ENCODE measurements around the gene PPP1R26. TPM values are rescaled to one million over a fixed set of nuclear protein-coding genes. Genes with fewer than 3 reads are reported as not detected.

PPP1R26 gene
- total RNA-seq, 1 experiment from 2014 or later: 32.0 TPM

DNA sequence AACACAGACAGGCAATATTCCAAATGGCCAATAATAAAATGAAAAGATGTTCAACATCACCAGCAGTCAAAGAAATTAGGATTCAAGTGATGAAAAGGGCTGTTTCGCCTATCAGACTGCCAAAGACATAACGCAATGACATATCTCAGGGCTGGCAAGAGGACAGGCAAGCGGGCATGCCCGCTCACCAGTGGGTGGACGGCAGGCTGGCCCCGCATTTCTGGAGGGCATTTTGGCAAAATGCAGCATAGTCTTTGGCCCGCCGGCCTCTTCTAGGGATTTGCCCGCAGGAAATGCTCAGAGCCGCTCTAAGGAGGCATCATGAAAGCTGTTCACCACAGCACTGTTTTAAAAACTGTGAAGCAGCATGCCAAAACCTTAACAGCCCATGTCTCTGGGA is 1.4 kb upstream of the PPP1R26 start:
- Histone ChIP-seq H2AFZ (ENCODE audit: low read depth, low read length, poor library complexity, severe bottlenecking) (no peak overlapping the region), H3K4me3 (replicated peaks in 1 of 2; ENCODE audit: low read depth in 1 of 2, low read length in 2 of 2) (no peak overlapping the region), H3K9me3 (ENCODE audit: control insufficient read depth in 1 of 2, insufficient read depth in 1 of 2, low read depth in 1 of 2, low read length in 2 of 2) (no peaks in the 10 kb centered on the region), H3K79me2 (ENCODE audit: insufficient read depth, low read length) (peaks cover 30% of the 10 kb centered on the region), H3K9me2 (ENCODE audit: insufficient read depth) (no peaks in the 10 kb centered on the region), H3K4me2 (ENCODE audit: low read length) (peak overlapping the region; percentile 82), H3K27me3 (ENCODE audit: insufficient read depth, low read length) (no peaks in the 10 kb centered on the region), H3K36me3 (ENCODE audit: control insufficient read depth in 1 of 2, insufficient read depth in 2 of 2, low read length in 2 of 2) (peaks cover 0 to under 1% of the 10 kb centered on the region in 2 experiments; a peak in 2 of 4 replicates), H4K20me1 (ENCODE audit: insufficient read depth) (no peaks in the 10 kb centered on the region), H3K27ac (ENCODE audit: low read depth, low read length) (peak overlapping the region; percentile 82), H3K9ac (ENCODE audit: low read length) (0 out of 2 replicates have a peak overlapping the region, but pooled peaks have one; percentile 58), H3K4me1 (ENCODE audit: control insufficient read depth in 1 of 2, insufficient read depth in 2 of 2, low read length in 2 of 2) (peaks cover 14 to 25% of the 10 kb centered on the region in 2 experiments; a peak in 3 of 4 replicates)
- intact Hi-C loops (cut with micrococcal nuclease): no loop called here
- DNase-seq (ENCODE audit: low read depth, low spot score) (no peak), ATAC-seq (no peak)
- BruUV-seq (replicated peaks): TSS peak; percentile 69
- ChIA-PET CTCF (interaction anchor here (1.5 kb wide), 1 partner anchor 15 kb away, joined by 4 read pairs; no protein-coding TSS in a partner anchor), POLR2A (no interaction called here), RAD21 (ENCODE audit: low non-redundant PET in 1 of 2, low total read pairs in 2 of 2, uncharacterized antibody in 2 of 2, unreplicated experiment in 2 of 2) (no interaction called here)
- TF ChIP-seq SRF (IDR thresholded peaks at IDR 0.05; ENCODE audit: low read depth) (no peak), SP1 (IDR thresholded peaks at IDR 0.05; ENCODE audit: low read depth) (no peak), ELF1 (IDR thresholded peaks at IDR 0.05; ENCODE audit: borderline replicate concordance, low read depth) (no peak), TCF7L2 (IDR thresholded peaks at IDR 0.05; ENCODE audit: borderline replicate concordance, extremely low read depth, insufficient read depth, insufficient read length) (no peak), JUND (IDR thresholded peaks at IDR 0.05) (no peak), ZFX (IDR thresholded peaks at IDR 0.05) (no peak), RAD21 (IDR thresholded peaks at IDR 0.05; ENCODE audit: low read depth) (no peak), YY1 (IDR thresholded peaks at IDR 0.05; ENCODE audit: extremely low read depth, insufficient replicate concordance, low read depth, low read length) (no peak), FOSL1 (IDR thresholded peaks at IDR 0.05; ENCODE audit: low read depth) (no peak), POLR2A (IDR thresholded peaks at IDR 0.05; ENCODE audit: borderline replicate concordance, extremely low read depth, insufficient read depth, insufficient read length) (no peak), CEBPB (IDR thresholded peaks at IDR 0.05; ENCODE audit: low read depth) (no peak)
- TF ChIP-seq, protein P1, sequence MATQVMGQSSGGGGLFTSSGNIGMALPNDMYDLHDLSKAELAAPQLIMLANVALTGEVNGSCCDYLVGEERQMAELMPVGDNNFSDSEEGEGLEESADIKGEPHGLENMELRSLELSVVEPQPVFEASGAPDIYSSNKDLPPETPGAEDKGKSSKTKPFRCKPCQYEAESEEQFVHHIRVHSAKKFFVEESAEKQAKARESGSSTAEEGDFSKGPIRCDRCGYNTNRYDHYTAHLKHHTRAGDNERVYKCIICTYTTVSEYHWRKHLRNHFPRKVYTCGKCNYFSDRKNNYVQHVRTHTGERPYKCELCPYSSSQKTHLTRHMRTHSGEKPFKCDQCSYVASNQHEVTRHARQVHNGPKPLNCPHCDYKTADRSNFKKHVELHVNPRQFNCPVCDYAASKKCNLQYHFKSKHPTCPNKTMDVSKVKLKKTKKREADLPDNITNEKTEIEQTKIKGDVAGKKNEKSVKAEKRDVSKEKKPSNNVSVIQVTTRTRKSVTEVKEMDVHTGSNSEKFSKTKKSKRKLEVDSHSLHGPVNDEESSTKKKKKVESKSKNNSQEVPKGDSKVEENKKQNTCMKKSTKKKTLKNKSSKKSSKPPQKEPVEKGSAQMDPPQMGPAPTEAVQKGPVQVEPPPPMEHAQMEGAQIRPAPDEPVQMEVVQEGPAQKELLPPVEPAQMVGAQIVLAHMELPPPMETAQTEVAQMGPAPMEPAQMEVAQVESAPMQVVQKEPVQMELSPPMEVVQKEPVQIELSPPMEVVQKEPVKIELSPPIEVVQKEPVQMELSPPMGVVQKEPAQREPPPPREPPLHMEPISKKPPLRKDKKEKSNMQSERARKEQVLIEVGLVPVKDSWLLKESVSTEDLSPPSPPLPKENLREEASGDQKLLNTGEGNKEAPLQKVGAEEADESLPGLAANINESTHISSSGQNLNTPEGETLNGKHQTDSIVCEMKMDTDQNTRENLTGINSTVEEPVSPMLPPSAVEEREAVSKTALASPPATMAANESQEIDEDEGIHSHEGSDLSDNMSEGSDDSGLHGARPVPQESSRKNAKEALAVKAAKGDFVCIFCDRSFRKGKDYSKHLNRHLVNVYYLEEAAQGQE (IDR thresholded peaks at IDR 0.05; ENCODE audit: low read depth): no peak
- TF ChIP-seq, protein P2, sequence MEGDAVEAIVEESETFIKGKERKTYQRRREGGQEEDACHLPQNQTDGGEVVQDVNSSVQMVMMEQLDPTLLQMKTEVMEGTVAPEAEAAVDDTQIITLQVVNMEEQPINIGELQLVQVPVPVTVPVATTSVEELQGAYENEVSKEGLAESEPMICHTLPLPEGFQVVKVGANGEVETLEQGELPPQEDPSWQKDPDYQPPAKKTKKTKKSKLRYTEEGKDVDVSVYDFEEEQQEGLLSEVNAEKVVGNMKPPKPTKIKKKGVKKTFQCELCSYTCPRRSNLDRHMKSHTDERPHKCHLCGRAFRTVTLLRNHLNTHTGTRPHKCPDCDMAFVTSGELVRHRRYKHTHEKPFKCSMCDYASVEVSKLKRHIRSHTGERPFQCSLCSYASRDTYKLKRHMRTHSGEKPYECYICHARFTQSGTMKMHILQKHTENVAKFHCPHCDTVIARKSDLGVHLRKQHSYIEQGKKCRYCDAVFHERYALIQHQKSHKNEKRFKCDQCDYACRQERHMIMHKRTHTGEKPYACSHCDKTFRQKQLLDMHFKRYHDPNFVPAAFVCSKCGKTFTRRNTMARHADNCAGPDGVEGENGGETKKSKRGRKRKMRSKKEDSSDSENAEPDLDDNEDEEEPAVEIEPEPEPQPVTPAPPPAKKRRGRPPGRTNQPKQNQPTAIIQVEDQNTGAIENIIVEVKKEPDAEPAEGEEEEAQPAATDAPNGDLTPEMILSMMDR (IDR thresholded peaks at IDR 0.05 in 2 of 3, conservative IDR thresholded peaks at IDR 0.05 in 1 of 3; ENCODE audit: borderline replicate concordance in 1 of 3, insufficient read depth in 1 of 3, low read depth in 2 of 3, low read length in 2 of 3): no peak

Data from HCT116 (cell line).